HCT116 (cell line): Measurements from ENCODE around the gene GRIK2. TPM values are rescaled to one million over a fixed set of nuclear protein-coding genes. Genes with fewer than 3 reads are reported as not detected.

ENCODE experiments used
- ATAC-seq: fragments of 200-7000 bp; cut with Tn5 transposase; 2 replicates; pipeline ENCODE4 v1.9.1; 2020; ENCODE audit warnings: mild to moderate bottlenecking, moderate library complexity
- BruUV-seq: library from RNA; stranded (reverse); fragments of 400-500 nt; replicated peaks from 2 replicates; lab custom pipeline; 2021; lab: Mats Ljungman, UMichigan
- CTCF ChIA-PET: fragments of 300-600 bp; sonication (Branson Sonifier 250); formaldehyde crosslinking; loops from one replicate; lab custom pipeline; 2021; ENCODE audit warnings: antibody characterized with exemption; lab: Charles Lee
- POLR2A ChIA-PET: fragments of 300-600, 350-600 bp; sonication (Branson Sonifier 250); formaldehyde crosslinking; loops from one replicate; lab custom pipeline; 2021; ENCODE audit warnings: antibody characterized with exemption; lab: Charles Lee
- RAD21 ChIA-PET, 2 experiments: fragments of 300-600 bp; sonication (Branson Sonifier 250); formaldehyde crosslinking; loops; one replicate each; lab custom pipeline; 2023; ENCODE audit warnings: low total read pairs in 2 of 2; ENCODE audit not compliant: uncharacterized antibody in 2 of 2, unreplicated experiment in 2 of 2, low non-redundant PET in 1 of 2; lab: Charles Lee
- DNase-seq: peaks from one replicate; pipeline ENCODE4 v3.0.0-alpha.2; 2010; ENCODE audit warnings: low read depth, low spot score
- H2AFZ ChIP-seq: fragments of 200-600 bp; shearing (Covaris generic), sonication (generic); 2 replicates; pipeline ENCODE4 v1.6.1; 2017; ENCODE audit warnings: low read depth, mixed run types, mixed read lengths, antibody characterized with exemption, low read length; ENCODE audit not compliant: poor library complexity, severe bottlenecking
- H3K27ac ChIP-seq: 2 replicates; pipeline ENCODE4 v1.5.1; 2012; ENCODE audit warnings: low read depth, low read length
- H3K27me3 ChIP-seq: fragments of 200-600 bp; sonication (generic); 2 replicates; pipeline ENCODE4 v1.6.1; 2016; ENCODE audit warnings: mixed run types, low read length, mixed read lengths; ENCODE audit not compliant: insufficient read depth
- H3K36me3 ChIP-seq, 2 experiments: fragments of 200-500 bp in 1 of 2; fragments of 200-600 bp in 1 of 2; sonication (Bioruptor generic) in 1 of 2; sonication (generic) in 1 of 2; 2 replicates each; pipeline versions ENCODE4 v1.5.1 to v1.6.1; 2014 to 2016; ENCODE audit warnings: low read length in 2 of 2, inconsistent platforms in 1 of 2, mixed read lengths in 1 of 2, mixed run types in 1 of 2; ENCODE audit not compliant: insufficient read depth in 2 of 2, control insufficient read depth in 1 of 2
- H3K4me1 ChIP-seq, 2 experiments: fragments of 200-600 bp in 1 of 2; sonication (generic) in 1 of 2; 2 replicates each; pipeline versions ENCODE4 v1.5.1 to v1.6.1; 2012 to 2017; ENCODE audit warnings: low read length in 2 of 2, inconsistent platforms in 1 of 2, mild to moderate bottlenecking in 1 of 2, mixed read lengths in 1 of 2, mixed run types in 1 of 2, moderate library complexity in 1 of 2; ENCODE audit not compliant: insufficient read depth in 2 of 2, control insufficient read depth in 1 of 2
- H3K4me2 ChIP-seq: fragments of 200-600 bp; sonication (generic); 2 replicates; pipeline ENCODE4 v1.6.1; 2017; ENCODE audit warnings: mixed run types, low read length, mixed read lengths
- H3K4me3 ChIP-seq, 2 experiments: fragments of 200-600 bp in 1 of 2; sonication (generic) in 1 of 2; replicated peaks in 1 of 2; 2 replicates each; pipeline ENCODE4 v1.5.1; 2011 to 2016; ENCODE audit warnings: low read length in 2 of 2, control low read depth in 1 of 2, low read depth in 1 of 2, mild to moderate bottlenecking in 1 of 2, mixed read lengths in 1 of 2, mixed run types in 1 of 2
- H3K79me2 ChIP-seq: fragments of 200-600 bp; sonication (generic); 2 replicates; pipeline ENCODE4 v1.6.1; 2017; ENCODE audit warnings: mild to moderate bottlenecking, mixed run types, low read length, moderate library complexity, mixed read lengths; ENCODE audit not compliant: insufficient read depth
- H3K9ac ChIP-seq: fragments of 200-600 bp; sonication (generic); 2 replicates; pipeline ENCODE4 v1.6.1; 2016; ENCODE audit warnings: low read length, mixed read lengths
- H3K9me2 ChIP-seq: fragments of 200-600 bp; sonication (generic), shearing (Covaris generic); 2 replicates; pipeline ENCODE4 v1.6.1; 2017; ENCODE audit warnings: mixed run types, mild to moderate bottlenecking, moderate library complexity; ENCODE audit not compliant: insufficient read depth
- H3K9me3 ChIP-seq, 2 experiments: fragments of 200-500 bp in 1 of 2; fragments of 200-600 bp in 1 of 2; sonication (Bioruptor generic) in 1 of 2; sonication (generic) in 1 of 2; 2 replicates each; pipeline ENCODE4 v1.6.1; 2014 to 2017; ENCODE audit warnings: low read length in 2 of 2, mixed read lengths in 2 of 2, inconsistent platforms in 1 of 2, low read depth in 1 of 2, mild to moderate bottlenecking in 1 of 2, mixed run types in 1 of 2, moderate library complexity in 1 of 2; ENCODE audit not compliant: control insufficient read depth in 1 of 2, insufficient read depth in 1 of 2
- H4K20me1 ChIP-seq: fragments of 200-600 bp; sonication (generic), shearing (Covaris generic); 2 replicates; pipeline ENCODE4 v1.6.1; 2017; ENCODE audit warnings: mixed run types, mild to moderate bottlenecking, moderate library complexity; ENCODE audit not compliant: insufficient read depth
- CBX3 ChIP-seq: IDR thresholded peaks from 2 replicates; pipeline ENCODE4 v1.6.1; 2012; ENCODE audit warnings: low read depth
- CEBPB ChIP-seq: IDR thresholded peaks from 2 replicates; pipeline ENCODE4 v1.6.1; 2012; ENCODE audit warnings: low read depth
- CTCF ChIP-seq, 3 experiments: fragments of 200-600 bp in 1 of 3; sonication (generic) in 1 of 3; IDR thresholded peaks in 2 of 3; conservative IDR thresholded peaks in 1 of 3; 2 replicates each; pipeline ENCODE4 v1.5.1; 2012 to 2017; ENCODE audit warnings: low read depth in 2 of 3, low read length in 2 of 3, antibody characterized with exemption in 1 of 3, borderline replicate concordance in 1 of 3, control low read depth in 1 of 3, mild to moderate bottlenecking in 1 of 3, mixed read lengths in 1 of 3, mixed run types in 1 of 3, moderate library complexity in 1 of 3; ENCODE audit not compliant: insufficient read depth in 1 of 3
- EZH2 ChIP-seq: fragments of 200-600 bp; sonication (generic); IDR thresholded peaks from 2 replicates; pipeline ENCODE4 v1.6.1; 2017; ENCODE audit warnings: antibody characterized with exemption, mixed run types
- FOSL1 ChIP-seq: IDR thresholded peaks from 2 replicates; pipeline ENCODE4 v1.6.1; 2012; ENCODE audit warnings: low read depth
- MAX ChIP-seq: IDR thresholded peaks from 2 replicates; pipeline ENCODE4 v1.6.1; 2012
- SP1 ChIP-seq: IDR thresholded peaks from 2 replicates; pipeline ENCODE4 v1.6.1; 2012; ENCODE audit warnings: low read depth
- intact Hi-C: fragments of 100-400 bp; cut with micrococcal nuclease; formaldehyde crosslinking; loops from 2 replicates; pipeline ENCODE4 v1.10.0; 2022
- total RNA-seq: library from RNA; stranded (reverse); gene quantifications from one replicate; pipeline ENCODE4 v1.2.1, GENCODE V29; 2021; ENCODE audit not compliant: unreplicated experiment

The GRIK2 gene
- total RNA-seq, 1 experiment from 2014 or later, result 0.64 TPM

GRCh38 chr6:101826269-101826668, 432.8 kb downstream of the GRIK2 start:
- POLR2A ChIA-PET, result no interaction called here
- Histone ChIP-seq H3K9me3 (peaks cover 0 to 6% of the 10 kb centered on the region in 2 experiments; a peak in 1 of 4 replicates), H3K4me1 (no peaks in the 10 kb centered on the region), H3K9ac (no peak overlapping the region), H3K27ac (no peak overlapping the region), H4K20me1 (no peaks in the 10 kb centered on the region), H2AFZ (no peak overlapping the region), H3K36me3 (no peaks in the 10 kb centered on the region), H3K9me2 (no peaks in the 10 kb centered on the region), H3K4me2 (no peak overlapping the region), H3K79me2 (no peaks in the 10 kb centered on the region), H3K4me3 (no peak overlapping the region), H3K27me3 (no peaks in the 10 kb centered on the region)
- no peak for TF ChIP-seq CBX3
- intact Hi-C loops, result no loop called here
- CTCF ChIA-PET, result no interaction called here
- RAD21 ChIA-PET, result no interaction called here
- ATAC-seq (no peak), DNase-seq (no peak)
- BruUV-seq, result no TSS peak

- H3K27ac ChIP-seq, result no peak overlapping the region
- no peaks in the 10 kb centered on the region for H3K27me3 ChIP-seq
- no peak for TF ChIP-seq MAX
- no peak for TF ChIP-seq CBX3
- no peak for TF ChIP-seq CTCF (IDR thresholded peaks at IDR 0.05 in 2 of 3, conservative IDR thresholded peaks at IDR 0.05 in 1 of 3; ENCODE audit: borderline replicate concordance in 1 of 3, insufficient read depth in 1 of 3, low read depth in 2 of 3, low read length in 2 of 3)
- no peak for TF ChIP-seq CEBPB
- TF ChIP-seq FOSL1, result no peak
- no peak for TF ChIP-seq SP1
- TF ChIP-seq EZH2, result no peak
- no peak overlapping the region for H3K9ac ChIP-seq
- BruUV-seq, result no TSS peak
- H3K9me2 ChIP-seq, result no peaks in the 10 kb centered on the region
- CTCF ChIA-PET, result no interaction called here
- H2AFZ ChIP-seq, result no peak overlapping the region
- POLR2A ChIA-PET, result no interaction called here
- no peak overlapping the region for H3K4me3 ChIP-seq
- peaks cover 0 to 6% of the 10 kb centered on the region in 2 experiments; a peak in 1 of 4 replicates for H3K9me3 ChIP-seq
- H3K4me2 ChIP-seq, result no peak overlapping the region
- no peaks in the 10 kb centered on the region for H3K79me2 ChIP-seq
- no peak for DNase-seq
- H3K4me1 ChIP-seq, result no peaks in the 10 kb centered on the region
- H3K36me3 ChIP-seq, result no peaks in the 10 kb centered on the region
- intact Hi-C loops, result no loop called here
- H4K20me1 ChIP-seq, result no peaks in the 10 kb centered on the region
- RAD21 ChIA-PET, result no interaction called here
- no peak for ATAC-seq
Measured at GRCh38 chr6:101826678-101827077, 433.2 kb downstream of the GRIK2 start.
